OCI-LY3 (cell line): ENCODE results near the gene TMEM132D.

Experiments
- EZH2phosphoT487 ChIP-seq: fragments of 200-600 bp; shearing (Covaris generic); IDR thresholded peaks from 2 replicates; pipeline ENCODE4 v1.6.1; 2018; ENCODE audit warnings: antibody characterized with exemption, mixed run types, low read depth
- TF ChIP-seq, protein P1 (sequence below): fragments of 200-600, 300-600 bp; sonication (generic); IDR thresholded peaks from 2 replicates; pipeline ENCODE4 v1.5.1; 2014; ENCODE audit warnings: antibody characterized with exemption, low read length, low read depth

DNA sequence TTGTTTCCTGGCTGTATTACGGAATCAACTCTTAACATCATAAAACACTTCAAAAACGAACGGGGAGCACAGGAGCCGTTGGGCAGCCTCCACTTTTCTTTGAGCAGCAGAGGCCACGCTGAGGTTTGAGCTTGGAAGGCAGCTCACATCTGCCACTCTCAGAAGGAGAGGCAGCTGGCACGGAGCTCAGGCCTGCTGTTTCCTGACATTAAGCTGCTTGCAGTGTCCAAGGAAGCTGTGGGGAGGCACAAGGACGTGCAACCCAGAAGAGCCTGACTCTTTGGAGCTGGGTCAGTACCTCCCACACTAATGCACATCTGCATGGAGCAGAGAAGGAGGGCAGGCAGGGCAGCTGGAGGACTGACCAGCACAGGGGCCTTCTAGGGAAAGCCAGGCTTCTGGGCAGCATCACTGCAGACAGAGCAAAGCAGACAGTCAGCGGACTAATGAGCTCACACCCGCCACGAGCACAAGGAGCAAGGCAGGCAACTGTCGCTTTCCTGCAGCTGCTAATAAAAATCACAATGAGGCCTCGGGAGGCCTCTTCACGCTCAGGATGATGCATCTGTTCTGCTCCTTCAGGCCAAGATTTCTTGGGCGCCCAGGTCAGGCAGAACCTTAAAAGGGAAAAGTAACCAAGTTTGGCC is 839.5 kb downstream of the TMEM132D start:
- TF ChIP-seq, protein P1, sequence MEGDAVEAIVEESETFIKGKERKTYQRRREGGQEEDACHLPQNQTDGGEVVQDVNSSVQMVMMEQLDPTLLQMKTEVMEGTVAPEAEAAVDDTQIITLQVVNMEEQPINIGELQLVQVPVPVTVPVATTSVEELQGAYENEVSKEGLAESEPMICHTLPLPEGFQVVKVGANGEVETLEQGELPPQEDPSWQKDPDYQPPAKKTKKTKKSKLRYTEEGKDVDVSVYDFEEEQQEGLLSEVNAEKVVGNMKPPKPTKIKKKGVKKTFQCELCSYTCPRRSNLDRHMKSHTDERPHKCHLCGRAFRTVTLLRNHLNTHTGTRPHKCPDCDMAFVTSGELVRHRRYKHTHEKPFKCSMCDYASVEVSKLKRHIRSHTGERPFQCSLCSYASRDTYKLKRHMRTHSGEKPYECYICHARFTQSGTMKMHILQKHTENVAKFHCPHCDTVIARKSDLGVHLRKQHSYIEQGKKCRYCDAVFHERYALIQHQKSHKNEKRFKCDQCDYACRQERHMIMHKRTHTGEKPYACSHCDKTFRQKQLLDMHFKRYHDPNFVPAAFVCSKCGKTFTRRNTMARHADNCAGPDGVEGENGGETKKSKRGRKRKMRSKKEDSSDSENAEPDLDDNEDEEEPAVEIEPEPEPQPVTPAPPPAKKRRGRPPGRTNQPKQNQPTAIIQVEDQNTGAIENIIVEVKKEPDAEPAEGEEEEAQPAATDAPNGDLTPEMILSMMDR: no peak
- no peak for TF ChIP-seq EZH2phosphoT487
